Ectodermal cell (in vitro differentiated cells): ENCODE data around the gene NUP155.

ENCODE experiments used
- H3K27ac ChIP-seq: 2 replicates; pipeline ENCODE4 v1.7.0; 2013; ENCODE audit warnings: mild to moderate bottlenecking, low read depth, low read length; ENCODE audit not compliant: insufficient read depth, poor library complexity, severe bottlenecking
- H3K27me3 ChIP-seq: 2 replicates; pipeline ENCODE4 v1.7.0; 2013; ENCODE audit warnings: mild to moderate bottlenecking, low read length; ENCODE audit not compliant: insufficient read depth, control insufficient read depth, poor library complexity, severe bottlenecking
- H3K36me3 ChIP-seq: one replicate; pipeline ENCODE4 v1.7.0; 2013; ENCODE audit warnings: low read length; ENCODE audit not compliant: control insufficient read depth, insufficient read depth
- H3K4me1 ChIP-seq: one replicate; pipeline ENCODE4 v1.7.0; 2013; ENCODE audit warnings: low read length; ENCODE audit not compliant: control insufficient read depth, insufficient read depth
- H3K4me3 ChIP-seq: 2 replicates; pipeline ENCODE4 v1.7.0; 2013; ENCODE audit warnings: low read depth, low read length, control low read depth; ENCODE audit not compliant: insufficient read depth
- H3K9me3 ChIP-seq: 2 replicates; pipeline ENCODE4 v1.7.0; 2013; ENCODE audit warnings: mild to moderate bottlenecking, low read length, moderate library complexity; ENCODE audit not compliant: control insufficient read depth
- WGBS, 2 experiments: methylation state at CpG; one replicate each; pipeline ENCODE4 v1.1.7; 2013; ENCODE audit warnings: missing lambda C conversion rate in 2 of 2; 5-methylcytosine and 5-hydroxymethylcytosine counted together

The NUP155 gene

GRCh38 chr5:37248421-37248969 lies 122.4 kb downstream of the NUP155 start:
- WGBS, 2 experiments: 21 to 23% methylated on average over 18 to 19 of the region's 19 CpGs
- H3K4me3 ChIP-seq: peak overlapping the region; percentile 83
- H3K27ac ChIP-seq: peak overlapping the region; percentile 93
- no peaks in the 10 kb centered on the region for H3K36me3 ChIP-seq
- no peaks in the 10 kb centered on the region for H3K4me1 ChIP-seq
- no peaks in the 10 kb centered on the region for H3K27me3 ChIP-seq
- H3K9me3 ChIP-seq: no peaks in the 10 kb centered on the region

GRCh38 chr5:37247496-37247895 lies 123.4 kb downstream of the NUP155 start:
- no peaks in the 10 kb centered on the region for H3K27me3 ChIP-seq
- no peaks in the 10 kb centered on the region for H3K4me1 ChIP-seq
- no peak overlapping the region for H3K4me3 ChIP-seq
- H3K27ac ChIP-seq: no peak overlapping the region
- H3K9me3 ChIP-seq: no peaks in the 10 kb centered on the region
- 97 to 98% methylated on average over 3 to 4 of the region's 4 CpGs for WGBS, 2 experiments
- no peaks in the 10 kb centered on the region for H3K36me3 ChIP-seq

- 92 to 100% methylated on average over 1 of the region's 1 CpG for WGBS, 2 experiments
- Histone ChIP-seq H3K27me3 (no peaks in the 10 kb centered on the region), H3K36me3 (no peaks in the 10 kb centered on the region), H3K4me1 (no peaks in the 10 kb centered on the region), H3K9me3 (no peaks in the 10 kb centered on the region), H3K27ac (no peak overlapping the region), H3K4me3 (no peak overlapping the region)
These were observed 123.9 kb downstream of the NUP155 start for GRCh38 chr5:37247036-37247435.
